GM10248 (cell line): ENCODE results near the gene OR2A12.

Experiments used
- CTCF ChIA-PET: fragments of 300-600 bp; sonication (Branson Sonifier 250); formaldehyde crosslinking; extraction: SDS; loops from one replicate; lab custom pipeline; 2021; ENCODE audit warnings: antibody characterized with exemption; lab: Yijun Ruan, JAX
- POLR2A ChIA-PET: fragments of 350-650 bp; sonication (Branson Sonifier 250); formaldehyde crosslinking; extraction: SDS; loops from one replicate; lab custom pipeline; 2020; ENCODE audit warnings: antibody characterized with exemption; lab: Yijun Ruan, JAX
- DNase-seq: peaks from one replicate; pipeline ENCODE4 v3.0.0; 2012; ENCODE audit errors: extremely low spot score
- TF ChIP-seq, protein P1 (sequence below): IDR thresholded peaks from 2 replicates; pipeline ENCODE4 v1.5.1; 2012; ENCODE audit warnings: mild to moderate bottlenecking, low read depth; ENCODE audit errors: extremely low read depth, missing control alignments, control extremely low read depth

OR2A12 gene, protein sequence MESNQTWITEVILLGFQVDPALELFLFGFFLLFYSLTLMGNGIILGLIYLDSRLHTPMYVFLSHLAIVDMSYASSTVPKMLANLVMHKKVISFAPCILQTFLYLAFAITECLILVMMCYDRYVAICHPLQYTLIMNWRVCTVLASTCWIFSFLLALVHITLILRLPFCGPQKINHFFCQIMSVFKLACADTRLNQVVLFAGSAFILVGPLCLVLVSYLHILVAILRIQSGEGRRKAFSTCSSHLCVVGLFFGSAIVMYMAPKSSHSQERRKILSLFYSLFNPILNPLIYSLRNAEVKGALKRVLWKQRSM

DNA sequence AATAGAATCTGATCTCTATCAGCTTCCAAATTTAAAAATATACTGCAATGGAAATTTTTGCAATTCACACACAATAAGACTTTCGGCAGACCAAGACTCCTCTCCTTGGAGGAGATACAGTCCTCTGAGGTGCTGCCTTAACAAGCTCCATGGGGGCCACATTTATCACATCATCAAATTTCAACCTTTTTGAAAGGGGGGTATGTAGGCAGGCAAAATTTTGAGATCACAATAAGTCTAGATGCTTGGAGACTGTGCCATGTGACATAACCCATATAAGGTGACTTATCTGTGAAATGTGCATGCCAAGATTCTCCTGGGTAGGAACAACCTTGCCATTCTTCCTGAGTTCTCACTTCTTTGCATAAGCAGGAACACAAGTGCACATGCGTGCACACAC, at the start of gene OR2A12:
OR2A12 (plus strand) TSS at position 301 of the 400 bp plus-strand sequence. CDS start 8,830 bp downstream, outside the sequence.
- POLR2A ChIA-PET: no interaction called here
- CTCF ChIA-PET: interaction anchor here (1.3 kb wide), 1 partner anchor 9 kb away, joined by 5 read pairs; no protein-coding TSS in a partner anchor
- TF ChIP-seq, protein P1, sequence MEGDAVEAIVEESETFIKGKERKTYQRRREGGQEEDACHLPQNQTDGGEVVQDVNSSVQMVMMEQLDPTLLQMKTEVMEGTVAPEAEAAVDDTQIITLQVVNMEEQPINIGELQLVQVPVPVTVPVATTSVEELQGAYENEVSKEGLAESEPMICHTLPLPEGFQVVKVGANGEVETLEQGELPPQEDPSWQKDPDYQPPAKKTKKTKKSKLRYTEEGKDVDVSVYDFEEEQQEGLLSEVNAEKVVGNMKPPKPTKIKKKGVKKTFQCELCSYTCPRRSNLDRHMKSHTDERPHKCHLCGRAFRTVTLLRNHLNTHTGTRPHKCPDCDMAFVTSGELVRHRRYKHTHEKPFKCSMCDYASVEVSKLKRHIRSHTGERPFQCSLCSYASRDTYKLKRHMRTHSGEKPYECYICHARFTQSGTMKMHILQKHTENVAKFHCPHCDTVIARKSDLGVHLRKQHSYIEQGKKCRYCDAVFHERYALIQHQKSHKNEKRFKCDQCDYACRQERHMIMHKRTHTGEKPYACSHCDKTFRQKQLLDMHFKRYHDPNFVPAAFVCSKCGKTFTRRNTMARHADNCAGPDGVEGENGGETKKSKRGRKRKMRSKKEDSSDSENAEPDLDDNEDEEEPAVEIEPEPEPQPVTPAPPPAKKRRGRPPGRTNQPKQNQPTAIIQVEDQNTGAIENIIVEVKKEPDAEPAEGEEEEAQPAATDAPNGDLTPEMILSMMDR: no peak
- no peak for DNase-seq

- TF ChIP-seq, protein P1: no peak
- POLR2A ChIA-PET: no interaction called here
- no peak for DNase-seq
- CTCF ChIA-PET: interaction anchor here (1.1 kb wide), 2 partner anchors 9 to 27 kb away, joined by 3 to 4 read pairs; no protein-coding TSS in a partner anchor
These were observed 49.7 kb upstream of the OR2A12 start for GRCh38 chr7:144036302-144036885.

DNA sequence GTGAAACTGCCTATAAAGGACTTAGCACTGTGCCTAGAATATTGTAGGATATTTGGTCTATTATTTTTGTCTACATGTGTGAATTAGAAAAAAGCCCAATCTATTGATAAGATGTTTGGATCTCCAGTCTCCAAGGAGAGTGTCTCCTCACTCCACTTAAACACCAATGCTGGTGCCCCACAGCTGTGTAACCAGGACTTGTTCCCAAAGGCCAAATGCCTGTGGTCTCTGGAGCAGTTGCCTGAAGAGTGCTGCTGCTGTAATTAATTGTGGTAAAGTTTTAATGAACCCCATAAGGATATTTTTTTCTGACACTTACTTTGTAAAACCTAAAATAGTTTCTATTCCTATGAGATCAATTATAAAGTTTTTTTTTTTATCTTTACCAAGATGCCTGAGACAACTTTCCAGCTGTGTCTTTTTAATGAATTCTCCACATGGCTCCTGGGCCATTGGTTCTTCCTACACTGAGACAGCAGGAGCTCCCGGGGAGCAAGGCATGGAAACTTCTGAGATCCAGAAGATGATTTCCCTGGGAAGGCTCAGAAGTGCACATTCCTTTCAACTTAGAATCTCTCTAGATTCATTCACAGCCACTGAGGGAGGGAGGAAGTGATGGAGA, 48.6 kb upstream of the OR2A12 start:
- ChIA-PET CTCF (interaction anchor here (0.8 to 1.1 kb wide), 2 partner anchors 9 to 10 kb away, joined by 3 read pairs; no protein-coding TSS in a partner anchor), POLR2A (no interaction called here)
- TF ChIP-seq, protein P1: no peak
- DNase-seq: no peak

- CTCF ChIA-PET: no interaction called here
- POLR2A ChIA-PET: no interaction called here
- DNase-seq: no peak
- TF ChIP-seq, protein P1: no peak
These were observed 47.2 kb upstream of the OR2A12 start for GRCh38 chr7:144038887-144039286.

GRCh38 chr7:144048648-144049047, 37.4 kb upstream of the OR2A12 start, which contains the start of gene OR2A5:
OR2A5 (plus strand) TSS chr7:144048948; CDS start chr7:144050402, 1,454 bp downstream.
- ChIA-PET CTCF (interaction anchor here (1.0 kb wide), 1 partner anchor 15 kb away, joined by 3 read pairs; no protein-coding TSS in a partner anchor), POLR2A (no interaction called here)
- TF ChIP-seq, protein P1: no peak
- DNase-seq: no peak

- ChIA-PET POLR2A (no interaction called here), CTCF (no interaction called here)
- DNase-seq: no peak
- TF ChIP-seq, protein P1: no peak
These were observed 36.6 kb upstream of the OR2A12 start for GRCh38 chr7:144049491-144049890.
